ENCODE results near the gene SOBP. TPM values are rescaled to one million over a fixed set of nuclear protein-coding genes. Genes with fewer than 3 reads are reported as not detected.

Gene SOBP
- total RNA-seq, 4 donors from 2014 or later = 6.0 to 18.4 (median 6.7) TPM

DNA sequence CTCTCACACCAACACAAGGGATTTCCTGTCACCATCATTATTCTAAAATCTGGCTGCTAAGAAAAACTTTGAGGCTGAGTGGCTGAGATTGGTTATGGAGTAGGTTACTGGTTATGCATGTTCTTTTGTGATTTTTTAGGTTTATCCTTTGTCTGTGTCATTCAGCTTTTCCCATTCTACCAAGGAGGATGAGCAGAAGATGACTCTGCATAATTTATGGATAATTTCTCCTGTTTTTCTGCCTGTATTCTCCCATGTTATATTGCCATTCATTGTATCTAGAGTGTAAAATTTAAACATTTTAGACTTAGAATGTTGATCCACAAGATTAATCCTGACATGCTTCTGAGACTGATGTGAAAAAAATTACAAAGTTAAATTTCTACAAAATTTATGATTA lies 67.8 kb downstream of the SOBP start:
- no peak for DNase-seq (ENCODE audit: low spot score in 2 of 2)
- no peak overlapping the region for H3K4me3 ChIP-seq
- H3K4me1 ChIP-seq = peaks cover 0 to 4% (median 0%) of the 10 kb centered on the region in 4 donors
- H3K27me3 ChIP-seq = no peaks in the 10 kb centered on the region
- H3K9me3 ChIP-seq = no peaks in the 10 kb centered on the region
- no peak overlapping the region for H3K27ac ChIP-seq
- H3K36me3 ChIP-seq = no peaks in the 10 kb centered on the region
- TF ChIP-seq POLR2A (IDR thresholded peaks at IDR 0.05) (no peak), CTCF (IDR thresholded peaks at IDR 0.05) (no peak), EP300 (IDR thresholded peaks at IDR 0.05) (no peak)

GRCh38 chr6:107560657-107561056 lies 70.7 kb downstream of the SOBP start:
- TF ChIP-seq CTCF (IDR thresholded peaks at IDR 0.05) (no peak), POLR2A (IDR thresholded peaks at IDR 0.05) (no peak), EP300 (IDR thresholded peaks at IDR 0.05) (no peak)
- peak in 1 of 2 donors; percentile 8 for DNase-seq (ENCODE audit: low spot score in 2 of 2)
- Histone ChIP-seq H3K27ac (peak overlapping the region in 3 of 4 donors; percentile 31 to 77 (median 71)), H3K4me1 (peaks cover 0 to 21% (median 0%) of the 10 kb centered on the region in 4 donors), H3K4me3 (no peak overlapping the region), H3K9me3 (no peaks in the 10 kb centered on the region), H3K27me3 (no peaks in the 10 kb centered on the region), H3K36me3 (no peaks in the 10 kb centered on the region)
- 40 to 55% methylated on average over 4 of the region's 4 CpGs for WGBS, 2 donors

GRCh38 chr6:107561306-107561705 lies 71.4 kb downstream of the SOBP start:
- H3K4me3 ChIP-seq = no peak overlapping the region
- no peaks in the 10 kb centered on the region for H3K36me3 ChIP-seq
- H3K27ac ChIP-seq = peak overlapping the region in 2 of 4 donors; percentile 71 to 77
- no peaks in the 10 kb centered on the region for H3K27me3 ChIP-seq
- no peak for TF ChIP-seq CTCF (IDR thresholded peaks at IDR 0.05)
- no peak for TF ChIP-seq POLR2A (IDR thresholded peaks at IDR 0.05)
- TF ChIP-seq EP300 (IDR thresholded peaks at IDR 0.05) = no peak
- no peaks in the 10 kb centered on the region for H3K9me3 ChIP-seq
- peak; percentile 8 to 30 for DNase-seq (ENCODE audit: low spot score in 2 of 2)
- 38 to 45% methylated on average over 3 of the region's 3 CpGs for WGBS, 2 donors
- H3K4me1 ChIP-seq = peaks cover 0 to 21% (median 0%) of the 10 kb centered on the region in 4 donors

- no peak overlapping the region for H3K27ac ChIP-seq
- WGBS, 2 donors = 74 to 78% methylated on average over 13 of the region's 13 CpGs
- peaks cover 0 to 21% (median 0%) of the 10 kb centered on the region in 4 donors for H3K4me1 ChIP-seq
- no peaks in the 10 kb centered on the region for H3K9me3 ChIP-seq
- no peaks in the 10 kb centered on the region for H3K27me3 ChIP-seq
- no peaks in the 10 kb centered on the region for H3K36me3 ChIP-seq
- no peak overlapping the region for H3K4me3 ChIP-seq
- no peak for DNase-seq (ENCODE audit: low spot score in 2 of 2)
- TF ChIP-seq CTCF (IDR thresholded peaks at IDR 0.05) (no peak), POLR2A (IDR thresholded peaks at IDR 0.05) (no peak), EP300 (IDR thresholded peaks at IDR 0.05) (no peak)
These were observed 74.0 kb downstream of the SOBP start for GRCh38 chr6:107563694-107564588.

DNA sequence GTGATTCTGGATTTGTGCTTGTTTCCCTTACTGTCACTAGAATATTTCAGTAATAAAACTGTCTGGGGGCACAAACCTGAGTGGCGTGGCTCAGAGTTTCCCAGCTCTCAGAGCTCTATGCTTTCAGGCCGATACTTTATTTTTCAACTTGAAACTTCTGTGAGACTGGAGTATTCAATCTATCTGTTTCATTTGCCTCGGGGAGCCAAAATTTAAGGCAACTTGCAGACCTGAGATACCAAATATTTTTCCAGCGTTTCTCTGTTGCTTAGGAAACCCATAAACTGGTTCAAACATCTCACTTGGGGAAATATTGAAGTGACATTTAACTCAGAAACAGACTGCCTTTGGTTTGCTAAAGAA lies 74.7 kb downstream of the SOBP start:
- TF ChIP-seq POLR2A (IDR thresholded peaks at IDR 0.05) (no peak), EP300 (IDR thresholded peaks at IDR 0.05) (no peak), CTCF (IDR thresholded peaks at IDR 0.05) (no peak)
- H3K9me3 ChIP-seq = no peaks in the 10 kb centered on the region
- H3K36me3 ChIP-seq = no peaks in the 10 kb centered on the region
- DNase-seq (ENCODE audit: low spot score in 2 of 2) = no peak
- H3K27me3 ChIP-seq = no peaks in the 10 kb centered on the region
- WGBS, 2 donors = 23 to 27% methylated on average over 4 of the region's 4 CpGs
- H3K4me1 ChIP-seq = peaks cover 0 to 21% (median 0%) of the 10 kb centered on the region in 4 donors
- H3K4me3 ChIP-seq = no peak overlapping the region
- H3K27ac ChIP-seq = no peak overlapping the region

Measured in tibial nerve (tissue), 4 donors.